HG02973 (cell line): ENCODE data around the gene MCTP2.

Experiments used
- ATAC-seq: cut with Tn5 transposase; IDR thresholded peaks from one replicate; pipeline ENCODE4 v1.9.1; 2021; ENCODE audit warnings: moderate library complexity; ENCODE audit not compliant: unreplicated experiment

Gene MCTP2

GRCh38 chr15:94230883-94231722 lies at the start of gene MCTP2:
TSS of gene MCTP2 (plus strand) at chr15:94231561. CDS start at chr15:94298266, 66,705 bp downstream.
- peak; percentile 66 for ATAC-seq

GRCh38 chr15:94182883-94183282 lies 48.5 kb upstream of the MCTP2 start:
- no peak for ATAC-seq

GRCh38 chr15:94185547-94186236 lies 45.7 kb upstream of the MCTP2 start:
- ATAC-seq, result no peak

GRCh38 chr15:94186770-94187331 lies 44.5 kb upstream of the MCTP2 start:
- no peak for ATAC-seq

- no peak for ATAC-seq
Measured at GRCh38 chr15:94193906-94194305, 37.5 kb upstream of the MCTP2 start.

GRCh38 chr15:94196531-94196930 lies 34.8 kb upstream of the MCTP2 start:
- no peak for ATAC-seq

- no peak for ATAC-seq
Measured at GRCh38 chr15:94198633-94199032, 32.7 kb upstream of the MCTP2 start.

- no peak for ATAC-seq
Measured at GRCh38 chr15:94199725-94200124, 31.6 kb upstream of the MCTP2 start.

GRCh38 chr15:94203306-94203705 lies 28.1 kb upstream of the MCTP2 start:
- no peak for ATAC-seq

GRCh38 chr15:94205366-94205765 lies 26.0 kb upstream of the MCTP2 start:
- no peak for ATAC-seq

- ATAC-seq, result no peak
Measured at GRCh38 chr15:94206463-94207167, 24.7 kb upstream of the MCTP2 start.

- ATAC-seq, result no peak
Measured at GRCh38 chr15:94212291-94212690, 19.1 kb upstream of the MCTP2 start.

GRCh38 chr15:94225616-94226015 lies 5.7 kb upstream of the MCTP2 start:
- no peak for ATAC-seq

- ATAC-seq, result no peak
Measured at GRCh38 chr15:94228611-94229010, 2.8 kb upstream of the MCTP2 start.

- peak; percentile 65 for ATAC-seq
Measured at GRCh38 chr15:94229591-94230369, 1.6 kb upstream of the MCTP2 start.

- ATAC-seq, result no peak
Measured at GRCh38 chr15:94230431-94230882, 904 bp upstream of the MCTP2 start.

- peak; percentile 14 for ATAC-seq
Measured at GRCh38 chr15:94231723-94232468, 535 bp downstream of the MCTP2 start.

GRCh38 chr15:94233441-94233840 lies 2.1 kb downstream of the MCTP2 start:
- no peak for ATAC-seq

- ATAC-seq, result no peak
Measured at GRCh38 chr15:94234300-94234699, 2.9 kb downstream of the MCTP2 start.

GRCh38 chr15:94235041-94235440 lies 3.7 kb downstream of the MCTP2 start:
- no peak for ATAC-seq
